D721Med (cell line): ENCODE measurements around the gene CLECL1.

ENCODE experiments used
- DNase-seq: peaks from one replicate; pipeline ENCODE4 v3.0.0; 2011; ENCODE audit warnings: low spot score; ENCODE audit not compliant: insufficient read length
- FAIRE-seq: peaks from 2 replicates; lab custom pipeline; 2011; peaks lifted over from hg19 to GRCh38; lab: Jason Lieb, UNC
- TF ChIP-seq, protein P1 (sequence below): IDR thresholded peaks from 2 replicates; pipeline ENCODE4 v1.5.1; 2012; ENCODE audit warnings: mild to moderate bottlenecking, control low read depth; ENCODE audit not compliant: insufficient read depth; ENCODE audit errors: missing control alignments

CLECL1 gene

DNA sequence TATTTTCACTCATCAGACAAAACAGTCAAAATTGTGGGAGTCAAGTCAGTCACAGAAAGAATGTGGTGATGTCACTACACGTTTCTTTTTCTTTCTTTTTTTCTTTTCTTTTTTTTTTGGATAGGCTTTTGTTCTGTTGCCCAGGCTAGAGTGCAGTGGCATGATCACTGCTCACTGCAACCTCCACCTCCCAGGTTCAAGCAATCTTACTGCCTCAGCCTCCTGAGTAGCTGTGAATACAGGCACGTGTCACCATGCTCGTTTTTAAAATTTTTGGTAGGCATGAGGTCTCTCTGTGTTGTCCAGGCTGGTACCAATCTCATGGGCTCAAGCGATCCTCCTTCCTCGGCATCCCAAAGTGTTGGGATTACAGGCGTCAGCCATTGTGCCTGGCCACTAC, 2.3 kb downstream of the CLECL1 start:
- no peak for FAIRE-seq
- DNase-seq, result no peak
- TF ChIP-seq, protein P1, sequence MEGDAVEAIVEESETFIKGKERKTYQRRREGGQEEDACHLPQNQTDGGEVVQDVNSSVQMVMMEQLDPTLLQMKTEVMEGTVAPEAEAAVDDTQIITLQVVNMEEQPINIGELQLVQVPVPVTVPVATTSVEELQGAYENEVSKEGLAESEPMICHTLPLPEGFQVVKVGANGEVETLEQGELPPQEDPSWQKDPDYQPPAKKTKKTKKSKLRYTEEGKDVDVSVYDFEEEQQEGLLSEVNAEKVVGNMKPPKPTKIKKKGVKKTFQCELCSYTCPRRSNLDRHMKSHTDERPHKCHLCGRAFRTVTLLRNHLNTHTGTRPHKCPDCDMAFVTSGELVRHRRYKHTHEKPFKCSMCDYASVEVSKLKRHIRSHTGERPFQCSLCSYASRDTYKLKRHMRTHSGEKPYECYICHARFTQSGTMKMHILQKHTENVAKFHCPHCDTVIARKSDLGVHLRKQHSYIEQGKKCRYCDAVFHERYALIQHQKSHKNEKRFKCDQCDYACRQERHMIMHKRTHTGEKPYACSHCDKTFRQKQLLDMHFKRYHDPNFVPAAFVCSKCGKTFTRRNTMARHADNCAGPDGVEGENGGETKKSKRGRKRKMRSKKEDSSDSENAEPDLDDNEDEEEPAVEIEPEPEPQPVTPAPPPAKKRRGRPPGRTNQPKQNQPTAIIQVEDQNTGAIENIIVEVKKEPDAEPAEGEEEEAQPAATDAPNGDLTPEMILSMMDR, result no peak

DNA sequence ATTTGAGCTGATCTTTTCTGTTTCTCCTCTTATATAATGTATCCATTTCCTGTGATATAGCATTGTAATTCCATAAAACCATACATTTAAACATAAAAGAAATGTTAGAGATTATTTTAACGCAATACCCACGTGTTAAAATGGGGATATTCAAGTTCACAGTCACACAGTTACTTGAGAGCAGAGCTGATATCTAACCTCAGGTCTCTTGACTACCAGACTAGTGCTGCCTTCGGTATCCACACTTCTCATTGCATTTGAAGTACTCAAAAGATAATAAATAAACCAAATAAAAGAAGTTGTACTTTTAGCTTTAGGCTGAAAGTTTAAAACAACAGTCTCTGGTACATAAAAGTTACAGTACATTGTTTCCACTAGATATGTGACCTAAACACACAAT, 2.9 kb downstream of the CLECL1 start:
- FAIRE-seq, result no peak
- TF ChIP-seq, protein P1, result no peak
- DNase-seq, result no peak

- TF ChIP-seq, protein P1, result no peak
- DNase-seq, result no peak
- FAIRE-seq, result no peak
These were observed 3.8 kb downstream of the CLECL1 start for GRCh38 chr12:9729082-9729481.

DNA sequence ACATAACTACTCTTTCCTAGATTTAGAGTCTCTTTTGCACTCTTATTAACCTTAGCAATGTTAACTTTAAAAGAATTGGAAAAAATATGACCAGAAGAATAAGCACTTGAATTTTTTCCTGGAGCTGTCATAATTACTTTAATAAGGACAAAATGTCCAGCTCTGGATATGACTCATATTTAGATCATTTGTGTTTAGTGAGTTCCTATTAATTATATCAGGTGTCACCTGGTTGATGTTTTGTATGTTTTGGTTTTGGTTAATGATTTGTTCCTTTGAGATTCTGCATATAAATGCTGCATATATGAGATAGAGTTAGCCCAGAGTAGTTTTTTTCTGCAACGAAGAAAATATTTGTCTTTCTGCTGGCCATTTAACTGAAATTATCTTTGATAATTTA, 5.1 kb downstream of the CLECL1 start:
- FAIRE-seq (no peak), DNase-seq (no peak)
- TF ChIP-seq, protein P1, result no peak

GRCh38 chr12:9725213-9725870, 7.6 kb downstream of the CLECL1 start:
- TF ChIP-seq, protein P1, result no peak
- FAIRE-seq (no peak), DNase-seq (no peak)

- no peak for FAIRE-seq
- TF ChIP-seq, protein P1, result no peak
- no peak for DNase-seq
These were observed 8.9 kb downstream of the CLECL1 start for GRCh38 chr12:9724023-9724422.

- FAIRE-seq (no peak), DNase-seq (no peak)
- TF ChIP-seq, protein P1, result no peak
These were observed 11.4 kb downstream of the CLECL1 start for GRCh38 chr12:9721394-9722092.
